ENCODE data around the gene ABCB8.

DNA sequence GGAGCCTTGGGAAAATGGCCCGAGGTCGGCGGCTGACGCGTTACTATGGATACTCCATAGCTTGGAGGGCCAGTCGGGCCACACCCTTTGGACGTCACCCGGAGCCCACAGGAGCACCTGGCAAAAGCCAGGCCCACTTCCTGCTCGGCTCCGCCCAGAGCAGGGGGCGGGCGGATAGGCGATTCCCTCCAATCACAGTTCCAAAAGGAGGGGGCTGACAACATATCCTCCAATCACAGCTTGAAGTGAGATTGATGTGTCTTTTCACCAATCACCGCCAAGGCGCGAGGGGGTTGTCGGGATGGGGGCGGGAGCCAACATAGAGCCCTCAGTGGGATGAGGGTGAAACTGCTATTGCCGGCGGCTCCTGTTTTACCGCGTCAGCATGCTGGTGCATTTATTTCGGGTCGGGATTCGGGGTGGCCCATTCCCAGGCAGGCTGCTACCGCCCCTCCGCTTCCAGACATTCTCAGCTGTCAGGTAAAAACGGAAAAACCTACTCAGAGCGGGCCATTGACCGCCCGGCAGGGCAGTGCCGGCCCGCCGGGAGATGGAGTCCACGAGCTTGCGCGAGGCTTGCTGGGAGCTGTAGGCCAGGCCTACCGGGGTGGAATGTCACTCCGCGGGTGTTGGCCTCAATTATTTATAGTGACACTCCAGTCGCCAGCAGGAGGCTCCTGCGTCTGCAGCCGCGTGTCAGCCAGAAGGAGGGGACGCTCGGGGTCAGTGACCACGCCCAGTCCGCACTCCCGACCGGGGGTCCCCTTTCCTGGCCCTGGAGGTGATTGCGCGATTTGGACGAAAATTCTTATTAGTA, at the start of gene ABCB8:
- TF ChIP-seq, protein P1, sequence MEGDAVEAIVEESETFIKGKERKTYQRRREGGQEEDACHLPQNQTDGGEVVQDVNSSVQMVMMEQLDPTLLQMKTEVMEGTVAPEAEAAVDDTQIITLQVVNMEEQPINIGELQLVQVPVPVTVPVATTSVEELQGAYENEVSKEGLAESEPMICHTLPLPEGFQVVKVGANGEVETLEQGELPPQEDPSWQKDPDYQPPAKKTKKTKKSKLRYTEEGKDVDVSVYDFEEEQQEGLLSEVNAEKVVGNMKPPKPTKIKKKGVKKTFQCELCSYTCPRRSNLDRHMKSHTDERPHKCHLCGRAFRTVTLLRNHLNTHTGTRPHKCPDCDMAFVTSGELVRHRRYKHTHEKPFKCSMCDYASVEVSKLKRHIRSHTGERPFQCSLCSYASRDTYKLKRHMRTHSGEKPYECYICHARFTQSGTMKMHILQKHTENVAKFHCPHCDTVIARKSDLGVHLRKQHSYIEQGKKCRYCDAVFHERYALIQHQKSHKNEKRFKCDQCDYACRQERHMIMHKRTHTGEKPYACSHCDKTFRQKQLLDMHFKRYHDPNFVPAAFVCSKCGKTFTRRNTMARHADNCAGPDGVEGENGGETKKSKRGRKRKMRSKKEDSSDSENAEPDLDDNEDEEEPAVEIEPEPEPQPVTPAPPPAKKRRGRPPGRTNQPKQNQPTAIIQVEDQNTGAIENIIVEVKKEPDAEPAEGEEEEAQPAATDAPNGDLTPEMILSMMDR (optimal IDR thresholded peaks at IDR 0.05 in 1 of 3, IDR thresholded peaks at IDR 0.05 in 1 of 3, conservative IDR thresholded peaks at IDR 0.05 in 1 of 3; ENCODE audit: extremely low read depth in 1 of 3, insufficient read depth in 2 of 3, low read length in 3 of 3), result peak; percentile 31 to 56 (median 31)
- no peak for TF ChIP-seq EZH2 (IDR thresholded peaks at IDR 0.05; ENCODE audit: low read length)

Measured in keratinocyte (primary cell).